Stimulated activated memory B cell treated with anti-CD40 and anti-IgM and Interleukin-4, amounts not matched to agents 10 μg/mL and 1 μg/mL and 100 μg/mL, for 72 hours (primary cell): ENCODE measurements around the gene IL9R.
"Not testable (repeated sequence)": the region's sequence is repeated elsewhere in the genome, so short reads cannot be mapped to it uniquely, and the experiment has no call there.

ENCODE experiments used
- ATAC-seq: fragments of 150-1000 bp; cut with Tn5 transposase; 2 replicates; pipeline ENCODE4 v1.10.0; 2021
- H3K27ac Mint-ChIP-seq: one replicate; pipeline ENCODE4 v1.8.0; 2022; ENCODE audit warnings: mild to moderate bottlenecking, mixed read lengths
- H3K27me3 Mint-ChIP-seq: one replicate; pipeline ENCODE4 v1.8.0; 2022; ENCODE audit warnings: mixed read lengths
- H3K36me3 Mint-ChIP-seq: one replicate; pipeline ENCODE4 v1.8.0; 2022; ENCODE audit warnings: mixed read lengths
- H3K4me1 Mint-ChIP-seq: one replicate; pipeline ENCODE4 v1.8.0; 2022; ENCODE audit warnings: mixed read lengths
- H3K4me3 Mint-ChIP-seq: one replicate; pipeline ENCODE4 v1.8.0; 2022; ENCODE audit warnings: mild to moderate bottlenecking, moderate library complexity, mixed read lengths
- H3K9me3 Mint-ChIP-seq: one replicate; pipeline ENCODE4 v1.8.0; 2022; ENCODE audit warnings: mixed read lengths

Gene IL9R

GRCh38 chrX:155997436-155997835, at the start of gene IL9R:
Gene IL9R (plus strand): TSS chrX:155997696. CDS start chrX:155997760, 64 bp downstream.
- Mint-ChIP-seq H3K9me3 (no peaks in the 10 kb centered on the region), H3K27ac (no peak within 1 kb of the TSS), H3K4me3 (no peak within 1 kb of the TSS), H3K27me3 (peaks cover 1% of the 10 kb centered on the region), H3K4me1 (no peaks in the 10 kb centered on the region), H3K36me3 (no peaks in the 10 kb centered on the region)
- peak; percentile 57 for ATAC-seq

- Mint-ChIP-seq H3K4me1 (no peaks in the 10 kb centered on the region), H3K36me3 (peaks cover 15% of the 10 kb centered on the region), H3K27ac (no peak overlapping the region), H3K27me3 (no peaks in the 10 kb centered on the region), H3K9me3 (no peaks in the 10 kb centered on the region), H3K4me3 (no peak overlapping the region)
- no peak for ATAC-seq
Measured at GRCh38 chrX:155949098-155949497, 48.4 kb upstream of the IL9R start.

- ATAC-seq, result no peak
- no peak overlapping the region for H3K4me3 Mint-ChIP-seq
Measured at GRCh38 chrX:155951237-155951789, 46.2 kb upstream of the IL9R start.

GRCh38 chrX:155953055-155953454, 44.4 kb upstream of the IL9R start:
- no peak for ATAC-seq
- no peak overlapping the region for H3K27ac Mint-ChIP-seq
- H3K4me1 Mint-ChIP-seq, result no peaks in the 10 kb centered on the region
- no peaks in the 10 kb centered on the region for H3K9me3 Mint-ChIP-seq
- H3K36me3 Mint-ChIP-seq, result no peaks in the 10 kb centered on the region
- H3K4me3 Mint-ChIP-seq, result no peak overlapping the region
- no peaks in the 10 kb centered on the region for H3K27me3 Mint-ChIP-seq

More at GRCh38 chrX:155951237-155951789, 46.2 kb upstream of the IL9R start:
- H3K4me1 Mint-ChIP-seq, result no peaks in the 10 kb centered on the region
- H3K9me3 Mint-ChIP-seq, result no peaks in the 10 kb centered on the region
- no peaks in the 10 kb centered on the region for H3K27me3 Mint-ChIP-seq
- H3K36me3 Mint-ChIP-seq, result peaks cover under 1% of the 10 kb centered on the region
- no peak overlapping the region for H3K27ac Mint-ChIP-seq

- Mint-ChIP-seq H3K4me1 (no peaks in the 10 kb centered on the region), H3K27ac (no peak overlapping the region), H3K27me3 (no peaks in the 10 kb centered on the region), H3K36me3 (no peaks in the 10 kb centered on the region), H3K4me3 (no peak overlapping the region), H3K9me3 (no peaks in the 10 kb centered on the region)
- ATAC-seq, result no peak
Measured at GRCh38 chrX:155954793-155955192, 42.7 kb upstream of the IL9R start.

- Mint-ChIP-seq H3K9me3 (no peaks in the 10 kb centered on the region), H3K4me1 (no peaks in the 10 kb centered on the region), H3K27me3 (no peaks in the 10 kb centered on the region), H3K27ac (no peak overlapping the region), H3K36me3 (no peaks in the 10 kb centered on the region), H3K4me3 (no peak overlapping the region)
- no peak for ATAC-seq
Measured at GRCh38 chrX:155956099-155956498, 41.4 kb upstream of the IL9R start.

- H3K9me3 Mint-ChIP-seq, result no peaks in the 10 kb centered on the region
- H3K27ac Mint-ChIP-seq, result no peak overlapping the region
- no peaks in the 10 kb centered on the region for H3K4me1 Mint-ChIP-seq
- no peaks in the 10 kb centered on the region for H3K36me3 Mint-ChIP-seq
- no peaks in the 10 kb centered on the region for H3K27me3 Mint-ChIP-seq
- no peak overlapping the region for H3K4me3 Mint-ChIP-seq
- no peak for ATAC-seq
Measured at GRCh38 chrX:155956649-155957048, 40.8 kb upstream of the IL9R start.

- no peak overlapping the region for H3K27ac Mint-ChIP-seq
- H3K27me3 Mint-ChIP-seq, result no peaks in the 10 kb centered on the region
- H3K4me3 Mint-ChIP-seq, result no peak overlapping the region
- no peak for ATAC-seq
- no peaks in the 10 kb centered on the region for H3K4me1 Mint-ChIP-seq
- H3K9me3 Mint-ChIP-seq, result no peaks in the 10 kb centered on the region
- H3K36me3 Mint-ChIP-seq, result no peaks in the 10 kb centered on the region
Measured at GRCh38 chrX:155957843-155958242, 39.7 kb upstream of the IL9R start.

- Mint-ChIP-seq H3K4me3 (no peak overlapping the region), H3K36me3 (no peaks in the 10 kb centered on the region), H3K4me1 (no peaks in the 10 kb centered on the region), H3K27ac (no peak overlapping the region), H3K9me3 (peaks cover 5% of the 10 kb centered on the region), H3K27me3 (no peaks in the 10 kb centered on the region)
- ATAC-seq, result no peak
Measured at GRCh38 chrX:155959018-155959587, 38.4 kb upstream of the IL9R start.

GRCh38 chrX:155962906-155963305, 34.6 kb upstream of the IL9R start:
- ATAC-seq, result no peak

GRCh38 chrX:155966876-155967275, 30.6 kb upstream of the IL9R start:
- no peak overlapping the region for H3K4me3 Mint-ChIP-seq
- no peaks in the 10 kb centered on the region for H3K4me1 Mint-ChIP-seq
- no peak for ATAC-seq
- peaks cover 25% of the 10 kb centered on the region for H3K27me3 Mint-ChIP-seq
- peaks cover 23% of the 10 kb centered on the region for H3K9me3 Mint-ChIP-seq
- H3K27ac Mint-ChIP-seq, result no peak overlapping the region
- no peaks in the 10 kb centered on the region for H3K36me3 Mint-ChIP-seq

More at GRCh38 chrX:155962906-155963305, 34.6 kb upstream of the IL9R start:
- Mint-ChIP-seq H3K9me3 (peaks cover 10% of the 10 kb centered on the region), H3K27ac (no peak overlapping the region), H3K4me3 (no peak overlapping the region), H3K36me3 (no peaks in the 10 kb centered on the region), H3K4me1 (no peaks in the 10 kb centered on the region), H3K27me3 (peaks cover 11% of the 10 kb centered on the region)

- H3K27me3 Mint-ChIP-seq, result peaks cover 25% of the 10 kb centered on the region
- H3K9me3 Mint-ChIP-seq, result peaks cover 23% of the 10 kb centered on the region
- H3K27ac Mint-ChIP-seq, result no peak overlapping the region
- H3K36me3 Mint-ChIP-seq, result no peaks in the 10 kb centered on the region
- H3K4me1 Mint-ChIP-seq, result no peaks in the 10 kb centered on the region
- ATAC-seq, result no peak
- no peak overlapping the region for H3K4me3 Mint-ChIP-seq
Measured at GRCh38 chrX:155967653-155968325, 29.7 kb upstream of the IL9R start.

GRCh38 chrX:155968326-155968661, 29.2 kb upstream of the IL9R start:
- Mint-ChIP-seq H3K36me3 (no peaks in the 10 kb centered on the region), H3K4me3 (no peak overlapping the region), H3K9me3 (peaks cover 23% of the 10 kb centered on the region), H3K4me1 (no peaks in the 10 kb centered on the region), H3K27me3 (peaks cover 25% of the 10 kb centered on the region), H3K27ac (no peak overlapping the region)
- no peak for ATAC-seq

GRCh38 chrX:155968791-155969190, 28.7 kb upstream of the IL9R start:
- Mint-ChIP-seq H3K27me3 (peaks cover 25% of the 10 kb centered on the region), H3K36me3 (no peaks in the 10 kb centered on the region), H3K4me1 (no peaks in the 10 kb centered on the region), H3K9me3 (peaks cover 21% of the 10 kb centered on the region), H3K27ac (no peak overlapping the region), H3K4me3 (no peak overlapping the region)
- no peak for ATAC-seq

- H3K4me1 Mint-ChIP-seq, ATAC-seq, H3K36me3 Mint-ChIP-seq, H3K27ac Mint-ChIP-seq, H3K4me3 Mint-ChIP-seq: not testable (repeated sequence)
- peaks cover 20% of the 10 kb centered on the region for H3K27me3 Mint-ChIP-seq
- peaks cover 18% of the 10 kb centered on the region for H3K9me3 Mint-ChIP-seq
Measured at GRCh38 chrX:155971658-155972057, 25.8 kb upstream of the IL9R start.

- not testable (repeated sequence) for H3K36me3 Mint-ChIP-seq, H3K4me3 Mint-ChIP-seq, ATAC-seq, H3K4me1 Mint-ChIP-seq, H3K27ac Mint-ChIP-seq
- H3K9me3 Mint-ChIP-seq, result peaks cover 18% of the 10 kb centered on the region
- H3K27me3 Mint-ChIP-seq, result peaks cover 14% of the 10 kb centered on the region
Measured at GRCh38 chrX:155972241-155972640, 25.3 kb upstream of the IL9R start.
